OCI-LY7 (cell line): ENCODE data around the gene AK2. TPM values are rescaled to one million over a fixed set of nuclear protein-coding genes. Genes with fewer than 3 reads are reported as not detected.

Experiments
- BruUV-seq: library from RNA; stranded (reverse); fragments of 400-500 nt; replicated peaks from 2 replicates; lab custom pipeline; 2021; lab: Mats Ljungman, UMichigan
- CTCF ChIA-PET: fragments of 300-600 bp; sonication (Branson Sonifier 250); formaldehyde crosslinking; loops from one replicate; lab custom pipeline; 2022; ENCODE audit warnings: antibody characterized with exemption; ENCODE audit not compliant: unreplicated experiment; lab: Charles Lee
- POLR2A ChIA-PET: fragments of 300-600 bp; sonication (Branson Sonifier 250); formaldehyde crosslinking; loops from one replicate; lab custom pipeline; 2022; ENCODE audit warnings: antibody characterized with exemption; lab: Charles Lee
- DNase-seq: peaks from one replicate; pipeline ENCODE4 v3.0.0-alpha.2; 2015; ENCODE audit warnings: low spot score
- H2AFZ ChIP-seq: fragments of 200-600 bp; sonication (generic), shearing (Covaris generic); 2 replicates; pipeline ENCODE4 v1.6.1; 2014; ENCODE audit warnings: mild to moderate bottlenecking, antibody characterized with exemption, low read length, moderate library complexity
- H3K27ac ChIP-seq: fragments of 200-600 bp; sonication (generic); 2 replicates; pipeline ENCODE4 v1.5.1; 2014; ENCODE audit warnings: mixed run types, low read depth, mild to moderate bottlenecking, moderate library complexity, low read length, inconsistent platforms; ENCODE audit not compliant: poor library complexity, severe bottlenecking
- H3K36me3 ChIP-seq: fragments of 200-600 bp; sonication (generic); 2 replicates; pipeline ENCODE4 v1.6.1; 2014; ENCODE audit warnings: mild to moderate bottlenecking, antibody characterized with exemption, low read length, moderate library complexity, mixed read lengths; ENCODE audit not compliant: insufficient read depth
- H3K4me1 ChIP-seq: fragments of 200-600 bp; sonication (generic); 2 replicates; pipeline ENCODE4 v1.5.1; 2014; ENCODE audit warnings: mild to moderate bottlenecking, low read length; ENCODE audit not compliant: insufficient read depth, poor library complexity, severe bottlenecking
- H3K4me2 ChIP-seq: fragments of 200-600 bp; sonication (generic); 2 replicates; pipeline ENCODE4 v1.6.1; 2014; ENCODE audit warnings: mild to moderate bottlenecking, low read length
- H3K4me3 ChIP-seq: fragments of 200-600 bp; sonication (generic); 2 replicates; pipeline ENCODE4 v1.5.1; 2014; ENCODE audit warnings: mild to moderate bottlenecking, low read depth, low read length; ENCODE audit not compliant: poor library complexity, severe bottlenecking
- H3K79me2 ChIP-seq: fragments of 200-600 bp; sonication (generic); 2 replicates; pipeline ENCODE4 v1.6.1; 2016; ENCODE audit warnings: low read depth, mild to moderate bottlenecking, low read length, moderate library complexity, mixed read lengths; ENCODE audit not compliant: insufficient read depth
- H3K9me2 ChIP-seq: fragments of 200-600 bp; sonication (generic); 2 replicates; pipeline ENCODE4 v1.6.1; 2016; ENCODE audit warnings: mild to moderate bottlenecking, low read length, mixed read lengths; ENCODE audit not compliant: insufficient read depth
- H3K9me3 ChIP-seq: fragments of 200-600 bp; sonication (generic); 2 replicates; pipeline ENCODE4 v1.6.1; 2014; ENCODE audit warnings: mild to moderate bottlenecking, mixed run types, low read length, mixed read lengths
- H4K20me1 ChIP-seq: fragments of 200-600 bp; sonication (generic); 2 replicates; pipeline ENCODE4 v1.6.1; 2014; ENCODE audit warnings: mild to moderate bottlenecking, antibody characterized with exemption, low read length, moderate library complexity, mixed read lengths; ENCODE audit not compliant: insufficient read depth
- EZH2phosphoT487 ChIP-seq: fragments of 200-600 bp; sonication (generic); IDR thresholded peaks from 2 replicates; pipeline ENCODE4 v1.6.1; 2018; ENCODE audit warnings: low read depth, borderline replicate concordance, mild to moderate bottlenecking, mixed run types, antibody characterized with exemption, low read length, moderate library complexity, mixed read lengths
- intact Hi-C: fragments of 100-400 bp; cut with micrococcal nuclease; formaldehyde crosslinking; loops from one replicate; pipeline ENCODE4 v1.10.0; 2022; ENCODE audit not compliant: unreplicated experiment
- total RNA-seq, 2 experiments: library from RNA; depleted of rRNA in 1 of 2; stranded (reverse); fragments of >200 nt in 1 of 2; shearing (Covaris generic) in 1 of 2; gene quantifications; 2 replicates each; pipeline ENCODE4 v1.2.3, GENCODE V29; 2014 to 2022
- TF ChIP-seq, protein P1 (sequence below): fragments of 200-600 bp; sonication (generic); conservative IDR thresholded peaks from 2 replicates; pipeline ENCODE4 v1.5.1; 2014; ENCODE audit warnings: mild to moderate bottlenecking, antibody characterized with exemption, low read length, moderate library complexity, mixed read lengths

The AK2 gene
- total RNA-seq, 2 experiments from 2014 or later, result 185 to 298 TPM

DNA sequence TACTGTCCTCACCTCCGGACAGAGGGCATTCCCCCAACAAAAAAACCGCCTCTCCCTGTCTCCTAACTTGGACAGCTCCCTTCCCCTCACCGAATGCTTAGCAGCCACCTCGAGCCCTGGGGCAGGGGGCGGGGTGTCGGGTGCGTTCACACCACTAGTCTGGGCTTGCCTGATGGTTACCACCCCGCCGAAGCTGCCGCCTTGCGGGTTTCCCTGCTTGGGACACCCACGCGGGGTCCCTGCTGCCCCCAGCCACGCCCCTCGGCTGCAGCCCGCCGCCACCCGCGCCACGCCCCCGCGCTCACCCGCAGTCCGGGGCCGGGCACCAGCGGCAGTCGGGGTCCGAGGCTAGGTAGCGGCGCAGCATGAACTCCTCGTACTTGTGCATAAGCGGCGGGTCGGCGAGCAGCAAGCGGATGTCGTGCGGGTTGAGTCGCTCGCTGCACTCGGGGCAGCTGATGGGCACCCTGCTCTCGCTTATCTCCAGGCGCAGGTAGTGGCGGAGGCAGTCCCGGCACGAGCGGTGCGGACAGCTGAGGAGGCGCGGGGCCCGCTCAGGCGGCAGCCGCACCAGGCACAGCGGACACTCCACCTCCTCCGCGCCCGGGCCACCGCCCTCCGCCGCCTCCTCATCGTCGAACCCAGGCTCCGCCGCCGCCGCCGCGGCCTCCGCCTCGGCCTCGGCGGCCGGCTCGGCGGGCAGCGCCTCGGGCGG, 72.8 kb downstream of the AK2 start:
- H3K4me1 ChIP-seq, result peaks cover 28% of the 10 kb centered on the region
- no TSS peak for BruUV-seq
- intact Hi-C loops, result loop anchor here (1.0 to 5.0 kb wide), 2 partner anchors 73 to 147 kb away; partner anchors contain the start of genes S100PBP and YARS1
- DNase-seq, result peak; percentile 80
- H3K27ac ChIP-seq, result peak overlapping the region; percentile 57
- H4K20me1 ChIP-seq, result peaks cover 9% of the 10 kb centered on the region; the same call in 1 of the 2 replicates
- ChIA-PET POLR2A (interaction anchor here (0.7 to 2.2 kb wide), 5 partner anchors 15 to 1098 kb away, joined by 3 to 17 read pairs (median 7); no protein-coding TSS in a partner anchor), CTCF (no interaction called here)
- H3K4me2 ChIP-seq, result peak overlapping the region; percentile 83
- no peaks in the 10 kb centered on the region for H3K9me3 ChIP-seq
- TF ChIP-seq EZH2phosphoT487, result no peak
- TF ChIP-seq, protein P1, sequence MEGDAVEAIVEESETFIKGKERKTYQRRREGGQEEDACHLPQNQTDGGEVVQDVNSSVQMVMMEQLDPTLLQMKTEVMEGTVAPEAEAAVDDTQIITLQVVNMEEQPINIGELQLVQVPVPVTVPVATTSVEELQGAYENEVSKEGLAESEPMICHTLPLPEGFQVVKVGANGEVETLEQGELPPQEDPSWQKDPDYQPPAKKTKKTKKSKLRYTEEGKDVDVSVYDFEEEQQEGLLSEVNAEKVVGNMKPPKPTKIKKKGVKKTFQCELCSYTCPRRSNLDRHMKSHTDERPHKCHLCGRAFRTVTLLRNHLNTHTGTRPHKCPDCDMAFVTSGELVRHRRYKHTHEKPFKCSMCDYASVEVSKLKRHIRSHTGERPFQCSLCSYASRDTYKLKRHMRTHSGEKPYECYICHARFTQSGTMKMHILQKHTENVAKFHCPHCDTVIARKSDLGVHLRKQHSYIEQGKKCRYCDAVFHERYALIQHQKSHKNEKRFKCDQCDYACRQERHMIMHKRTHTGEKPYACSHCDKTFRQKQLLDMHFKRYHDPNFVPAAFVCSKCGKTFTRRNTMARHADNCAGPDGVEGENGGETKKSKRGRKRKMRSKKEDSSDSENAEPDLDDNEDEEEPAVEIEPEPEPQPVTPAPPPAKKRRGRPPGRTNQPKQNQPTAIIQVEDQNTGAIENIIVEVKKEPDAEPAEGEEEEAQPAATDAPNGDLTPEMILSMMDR, result no peak
- H3K79me2 ChIP-seq, result peaks cover 52% of the 10 kb centered on the region
- no peaks in the 10 kb centered on the region for H3K36me3 ChIP-seq
- H3K9me2 ChIP-seq, result no peaks in the 10 kb centered on the region
- no peak overlapping the region for H2AFZ ChIP-seq
- peak overlapping the region; percentile 96 for H3K4me3 ChIP-seq

DNA sequence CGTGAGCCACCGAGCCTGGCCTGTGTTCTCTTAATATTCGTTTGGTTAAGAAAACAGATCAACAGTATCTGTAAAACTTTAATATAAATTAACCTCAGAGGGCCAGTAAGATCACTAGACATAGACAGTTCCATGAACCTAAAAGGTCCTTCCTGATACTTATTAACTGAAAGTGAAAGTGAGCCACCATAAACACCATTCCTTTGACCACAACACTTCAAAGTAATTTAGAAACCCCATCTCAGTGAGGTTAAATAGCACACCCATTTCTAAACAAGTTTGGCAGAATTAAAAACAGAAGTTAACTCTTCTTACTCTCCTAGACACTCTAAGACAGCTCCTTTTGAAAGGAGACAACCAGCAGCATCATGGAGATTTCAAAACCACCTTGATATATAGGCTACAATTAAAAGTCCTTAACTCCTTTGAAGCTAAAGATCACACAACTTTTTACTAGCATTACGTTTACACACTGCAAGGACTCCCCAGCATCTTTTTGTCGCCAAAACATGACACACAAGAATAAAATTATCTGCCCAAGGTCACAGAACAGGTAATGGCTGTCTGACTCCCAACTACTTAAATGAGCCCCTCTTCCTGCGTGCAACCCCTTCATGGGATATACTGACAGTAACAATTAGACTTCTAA, 74.3 kb downstream of the AK2 start:
- Histone ChIP-seq H3K4me2 (peak overlapping the region; percentile 83), H3K36me3 (peaks cover 8% of the 10 kb centered on the region; the same call in 1 of the 2 replicates), H3K4me3 (peak overlapping the region; percentile 96), H2AFZ (no peak overlapping the region), H3K4me1 (peaks cover 44% of the 10 kb centered on the region), H3K9me2 (no peaks in the 10 kb centered on the region), H3K9me3 (peaks cover 3% of the 10 kb centered on the region; the same call in 1 of the 2 replicates), H3K79me2 (peaks cover 65% of the 10 kb centered on the region), H4K20me1 (peaks cover 9% of the 10 kb centered on the region; the same call in 1 of the 2 replicates), H3K27ac (peak overlapping the region; percentile 85)
- no TSS peak for BruUV-seq
- DNase-seq, result peak; percentile 63
- CTCF ChIA-PET, result no interaction called here
- POLR2A ChIA-PET, result interaction anchor here (2.6 kb wide), 1 partner anchor 13 kb away, joined by 26 read pairs; no protein-coding TSS in a partner anchor
- no peak for TF ChIP-seq EZH2phosphoT487
- TF ChIP-seq, protein P1, result no peak
- intact Hi-C loops, result loop anchor here (5.0 kb wide), 1 partner anchor 145 kb away; the partner anchor contains the start of genes S100PBP and YARS1
